Vagina (tissue), 2 donors: Measurements from ENCODE around the gene GLT8D2.

Experiments
- CTCF ChIP-seq, 3 experiments: fragments of 450-650 bp in 2 of 3; fragments of 200-600 bp in 1 of 3; sonication (generic) in 1 of 3; IDR thresholded peaks; one replicate each; pipeline ENCODE4 v1.5.1; 2017 to 2019; ENCODE audit warnings: antibody characterized with exemption in 3 of 3, mild to moderate bottlenecking in 2 of 3, moderate library complexity in 2 of 3
- POLR2A ChIP-seq, 2 donors: fragments of 450-650 bp; IDR thresholded peaks; one replicate each; pipeline ENCODE4 v1.6.1; 2017; ENCODE audit warnings: antibody characterized with exemption in 2 of 2, mild to moderate bottlenecking in 2 of 2, moderate library complexity in 2 of 2
- POLR2AphosphoS5 ChIP-seq, 2 donors: sonication (generic); formaldehyde crosslinking; IDR thresholded peaks; one replicate each; pipeline ENCODE4 v1.9.0; 2017; ENCODE audit warnings: antibody characterized with exemption in 2 of 2, mild to moderate bottlenecking in 2 of 2, low read depth in 1 of 2; ENCODE audit not compliant: insufficient read depth in 1 of 2

- TF ChIP-seq CTCF (IDR thresholded peaks at IDR 0.05) = no peak
- no peak for TF ChIP-seq POLR2A (IDR thresholded peaks at IDR 0.05)
- TF ChIP-seq POLR2AphosphoS5 (IDR thresholded peaks at IDR 0.05; ENCODE audit: insufficient read depth in 1 of 2, low read depth in 1 of 2) = no peak
Observed at GRCh38 chr12:104046306-104046705, 3.7 kb downstream of the GLT8D2 start.
